HepG2 (cell line): ENCODE measurements around the gene AKIRIN1. TPM values are rescaled to one million over a fixed set of nuclear protein-coding genes. Genes with fewer than 3 reads are reported as not detected.

Source experiments
- ATAC-seq: fragments of 200-7000 bp; cut with Tn5 transposase; 3 replicates; pipeline ENCODE4 v1.9.1; 2020; ENCODE audit warnings: mild to moderate bottlenecking, moderate library complexity
- BruUV-seq: library from RNA; stranded (reverse); fragments of 400-500 nt; replicated peaks from 2 replicates; lab custom pipeline; 2021; lab: Mats Ljungman, UMichigan
- CTCF ChIA-PET: fragments of 300-600 bp; formaldehyde crosslinking; extraction: SDS; loops from one replicate; lab custom pipeline; 2021; ENCODE audit warnings: low total read pairs, inconsistent platforms, low intra/inter-chr PET ratio; lab: Yijun Ruan, JAX
- POLR2A ChIA-PET: fragments of 350-600 bp; sonication (Branson Sonifier 250); formaldehyde crosslinking; loops from one replicate; lab custom pipeline; 2020; ENCODE audit warnings: antibody characterized with exemption, inconsistent platforms; lab: Yijun Ruan, JAX
- DNase-seq: peaks from one replicate; pipeline ENCODE4 v3.0.0-alpha.2; 2015; ENCODE audit warnings: low spot score
- FAIRE-seq: peaks from 3 replicates; lab custom pipeline; 2011; peaks lifted over from hg19 to GRCh38; lab: Jason Lieb, UNC
- H2AFZ ChIP-seq: one replicate; pipeline ENCODE4 v1.6.1; 2011; ENCODE audit warnings: low read length, inconsistent platforms
- H3K27ac ChIP-seq: fragments of 300-600 bp; 3 replicates; pipeline ENCODE4 v1.8.0; 2011; ENCODE audit warnings: mixed run types, mild to moderate bottlenecking, mixed read lengths, low read length, inconsistent platforms; ENCODE audit not compliant: insufficient read depth; ENCODE audit errors: extremely low read length
- H3K27me3 ChIP-seq, 2 experiments: fragments of 200-600 bp in 1 of 2; 2 replicates in 1 of 2; 3 replicates in 1 of 2; pipeline versions ENCODE4 v1.6.0 to v1.8.0; 2011; ENCODE audit warnings: low read length in 2 of 2, mild to moderate bottlenecking in 2 of 2, moderate library complexity in 2 of 2, inconsistent platforms in 1 of 2; ENCODE audit not compliant: insufficient read depth in 2 of 2, control insufficient read depth in 1 of 2
- H3K36me3 ChIP-seq, 2 experiments: fragments of 200-600 bp in 1 of 2; replicated peaks in 1 of 2; 2 replicates in 1 of 2; 3 replicates in 1 of 2; pipeline versions ENCODE4 v1.5.1 to v1.8.0; 2011; ENCODE audit warnings: low read length in 2 of 2, inconsistent platforms in 1 of 2; ENCODE audit not compliant: insufficient read depth in 2 of 2, control insufficient read depth in 1 of 2
- H3K4me1 ChIP-seq: 2 replicates; pipeline ENCODE4 v1.5.1; 2012; ENCODE audit warnings: low read length, inconsistent platforms; ENCODE audit not compliant: insufficient read depth
- H3K4me2 ChIP-seq: 2 replicates; pipeline ENCODE4 v1.6.0; 2011; ENCODE audit warnings: low read depth, low read length, inconsistent platforms
- H3K4me3 ChIP-seq, 3 experiments: fragments of 200-600 bp in 1 of 3; sonication (generic), shearing (Covaris generic) in 1 of 3; replicated peaks in 1 of 3; 2 replicates each; pipeline ENCODE4 v1.5.1; 2011 to 2016; ENCODE audit warnings: low read length in 3 of 3, inconsistent platforms in 2 of 3, low read depth in 2 of 3, mild to moderate bottlenecking in 2 of 3, control low read depth in 1 of 3, mixed read lengths in 1 of 3; ENCODE audit not compliant: insufficient read depth in 1 of 3
- H3K79me2 ChIP-seq: one replicate; pipeline ENCODE4 v1.6.1; 2011; ENCODE audit warnings: low read length, inconsistent platforms; ENCODE audit not compliant: insufficient read depth
- H3K9ac ChIP-seq: 2 replicates; pipeline ENCODE4 v1.6.0; 2011; ENCODE audit warnings: mild to moderate bottlenecking, low read depth, low read length, inconsistent platforms; ENCODE audit not compliant: insufficient read depth
- H3K9me3 ChIP-seq: 2 replicates; pipeline ENCODE4 v1.5.1; 2012; ENCODE audit warnings: mild to moderate bottlenecking, low read length
- H4K20me1 ChIP-seq: 2 replicates; pipeline ENCODE4 v1.6.0; 2011; ENCODE audit warnings: inconsistent platforms, mild to moderate bottlenecking, low read length, moderate library complexity; ENCODE audit not compliant: insufficient read depth
- LCORL ChIP-seq, 2 experiments: fragments of 450-650 bp in 1 of 2; sonication (generic) in 1 of 2; formaldehyde crosslinking in 1 of 2; IDR thresholded peaks; 2 replicates each; pipeline versions ENCODE4 v1.5.0 to v1.6.1; 2017 to 2020; ENCODE audit warnings: antibody characterized with exemption in 1 of 2, missing genetic modification reagents in 1 of 2
- PHF8 ChIP-seq: sonication (generic); formaldehyde crosslinking; IDR thresholded peaks from 2 replicates; pipeline ENCODE4 v1.5.0; 2020; ENCODE audit warnings: missing genetic modification reagents
- SSRP1 ChIP-seq: IDR thresholded peaks from 2 replicates; pipeline ENCODE4 v1.6.1; 2016; ENCODE audit warnings: control low read depth
- THYN1 ChIP-seq: sonication (generic); formaldehyde crosslinking; IDR thresholded peaks from 2 replicates; pipeline ENCODE4 v1.8.1; 2023; ENCODE audit warnings: low read depth, mild to moderate bottlenecking, moderate library complexity, missing genetic modification reagents, borderline replicate concordance
- ZNF343 ChIP-seq: sonication (generic); formaldehyde crosslinking; IDR thresholded peaks from 2 replicates; pipeline ENCODE4 v1.4.0; 2020; ENCODE audit warnings: mild to moderate bottlenecking, missing genetic modification reagents
- ZNF382 ChIP-seq: sonication (generic); formaldehyde crosslinking; IDR thresholded peaks from 2 replicates; pipeline ENCODE4 v1.5.0; 2020; ENCODE audit warnings: missing genetic modification reagents, mild to moderate bottlenecking, borderline replicate concordance
- ZNF737 ChIP-seq: sonication (generic); formaldehyde crosslinking; IDR thresholded peaks from 2 replicates; pipeline ENCODE4 v1.5.0; 2020; ENCODE audit warnings: missing genetic modification reagents, mild to moderate bottlenecking, borderline replicate concordance
- WGBS: methylation state at CpG from one replicate; pipeline ENCODE4 v1.1.6; 2017; ENCODE audit warnings: low lambda C conversion rate; 5-methylcytosine and 5-hydroxymethylcytosine counted together
- in situ Hi-C: cut with HindIII; loops from 2 replicates; pipeline ENCODE4 v1.10.0; 2017; ENCODE audit warnings: low pct_unique_long_range_greater_than_20kb; ENCODE audit not compliant: extremely low pct_ligation_motif_present
- intact Hi-C: fragments of 100-400 bp; cut with micrococcal nuclease; formaldehyde crosslinking; loops from one replicate; pipeline ENCODE4 v1.10.0; 2022; ENCODE audit not compliant: unreplicated experiment
- polyA plus RNA-seq, 8 experiments: library from polyadenylated mRNA; depleted of rRNA in 3 of 8; stranded (reverse) in 7 of 8; unstranded in 1 of 8; fragments of >200 nt; fragmentation: Illumina TruSeq in 4 of 8; extraction: Trizol in 4 of 8; gene quantifications; 2 replicates each; pipeline versions ENCODE4 v1.2.1 to v1.2.3, GENCODE V29; 2011 to 2016; ENCODE audit warnings: low read depth in 4 of 8, missing spikeins in 1 of 8, mixed read lengths in 1 of 8; ENCODE audit not compliant: insufficient read depth in 1 of 8
- total RNA-seq, 5 experiments: library from RNA; depleted of rRNA; stranded (reverse); fragments of >200 nt; fragmentation: Illumina TruSeq; extraction: Trizol; gene quantifications; 2 replicates each; pipeline ENCODE4 v1.2.3, GENCODE V29; 2016; ENCODE audit warnings: low read depth in 1 of 5
- TF ChIP-seq, protein P1 (sequence below): IDR thresholded peaks from 2 replicates; pipeline ENCODE4 v1.6.1; 2016; ENCODE audit warnings: missing compliant biosample characterization, missing genetic modification reagents, borderline replicate concordance
- TF ChIP-seq, protein P2 (sequence below): sonication (generic); formaldehyde crosslinking; IDR thresholded peaks from 2 replicates; pipeline ENCODE4 v1.4.0; 2020; ENCODE audit warnings: missing genetic modification reagents, borderline replicate concordance
- TF ChIP-seq, protein P3 (sequence below): sonication (generic); formaldehyde crosslinking; IDR thresholded peaks from 2 replicates; pipeline ENCODE4 v1.5.0; 2020; ENCODE audit warnings: mild to moderate bottlenecking, missing genetic modification reagents
- TF ChIP-seq, protein P4 (sequence below): sonication (generic); formaldehyde crosslinking; IDR thresholded peaks from 2 replicates; pipeline ENCODE4 v1.8.0; 2022; ENCODE audit warnings: missing genetic modification reagents, mild to moderate bottlenecking, borderline replicate concordance

AKIRIN1 gene
- total and polyA plus RNA-seq, 2 of the 13 experiments (the other 11 are each of a cell fraction or from before 2014, with no cell fraction given), result 123 to 157 TPM

DNA sequence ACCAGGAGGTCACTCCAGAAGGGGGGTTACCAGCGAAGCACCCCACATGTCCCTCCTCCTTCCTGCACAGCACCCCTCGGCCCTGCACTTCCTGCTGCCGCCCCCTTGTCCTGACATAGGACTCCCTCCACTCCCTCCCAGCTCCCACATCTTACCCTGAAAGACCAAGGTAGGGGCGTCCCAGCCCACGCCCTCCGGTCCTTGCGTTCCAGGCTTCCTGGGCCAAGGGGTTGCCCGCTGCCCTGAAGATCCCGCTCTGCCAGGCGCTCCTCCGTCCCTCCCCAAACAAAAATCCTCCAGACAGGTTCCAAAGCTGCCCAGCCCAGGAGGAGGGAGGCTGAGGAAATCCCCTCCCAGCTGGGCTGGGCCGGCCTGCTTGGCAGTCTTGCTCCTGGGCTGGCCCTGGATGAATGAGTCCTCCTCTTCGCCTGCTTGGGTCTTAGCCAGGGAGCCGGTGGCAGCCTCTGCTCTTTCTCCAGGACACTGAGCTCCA is 49.5 kb upstream of the AKIRIN1 start, which contains the start of gene RHBDL2:
TSS of gene RHBDL2 (minus strand) at position 304 of the 493 bp plus-strand sequence. CDS start 22,618 bp downstream, outside the sequence.
- POLR2A ChIA-PET, result interaction anchor here (1.1 kb wide), 1 partner anchor 84 kb away, joined by 3 read pairs; the partner anchor contains the start of gene NDUFS5
- WGBS, result under 1% methylated on average over 12 of the region's 14 CpGs
- peak within 1 kb of the TSS; percentile 76 for H3K9ac ChIP-seq
- peak within 1 kb of the TSS; percentile 72 for H3K27ac ChIP-seq
- H2AFZ ChIP-seq, result peak within 1 kb of the TSS; percentile 61
- no TSS peak for BruUV-seq
- peak within 1 kb of the TSS; percentile 83 for H3K4me2 ChIP-seq
- FAIRE-seq (no peak), DNase-seq (no peak), ATAC-seq (peak; percentile 63)
- H3K27me3 ChIP-seq, result no peaks in the 10 kb centered on the region; a peak in 1 of 5 replicates
- no peaks in the 10 kb centered on the region for H3K36me3 ChIP-seq
- intact Hi-C loops, result loop anchor here (2.0 kb wide), 2 partner anchors 27 to 85 kb away; partner anchors contain the start of gene NDUFS5
- H4K20me1 ChIP-seq, result no peaks in the 10 kb centered on the region
- H3K79me2 ChIP-seq, result peaks cover 2% of the 10 kb centered on the region
- in situ Hi-C loops, result no loop called here
- peaks cover 80% of the 10 kb centered on the region for H3K4me1 ChIP-seq
- H3K4me3 ChIP-seq, result peak within 1 kb of the TSS; percentile 56 to 81 (median 75)
- no peaks in the 10 kb centered on the region for H3K9me3 ChIP-seq
- CTCF ChIA-PET, result no interaction called here
- TF ChIP-seq ZNF343 (CRISPR knock-in tag), result no peak
- no peak for TF ChIP-seq ZNF382 (CRISPR knock-in tag)
- TF ChIP-seq, protein P1, sequence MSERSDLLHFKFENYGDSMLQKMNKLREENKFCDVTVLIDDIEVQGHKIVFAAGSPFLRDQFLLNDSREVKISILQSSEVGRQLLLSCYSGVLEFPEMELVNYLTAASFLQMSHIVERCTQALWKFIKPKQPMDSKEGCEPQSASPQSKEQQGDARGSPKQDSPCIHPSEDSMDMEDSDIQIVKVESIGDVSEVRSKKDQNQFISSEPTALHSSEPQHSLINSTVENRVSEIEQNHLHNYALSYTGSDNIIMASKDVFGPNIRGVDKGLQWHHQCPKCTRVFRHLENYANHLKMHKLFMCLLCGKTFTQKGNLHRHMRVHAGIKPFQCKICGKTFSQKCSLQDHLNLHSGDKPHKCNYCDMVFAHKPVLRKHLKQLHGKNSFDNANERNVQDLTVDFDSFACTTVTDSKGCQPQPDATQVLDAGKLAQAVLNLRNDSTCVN (CRISPR knock-in tag), result no peak
- TF ChIP-seq, protein P2, sequence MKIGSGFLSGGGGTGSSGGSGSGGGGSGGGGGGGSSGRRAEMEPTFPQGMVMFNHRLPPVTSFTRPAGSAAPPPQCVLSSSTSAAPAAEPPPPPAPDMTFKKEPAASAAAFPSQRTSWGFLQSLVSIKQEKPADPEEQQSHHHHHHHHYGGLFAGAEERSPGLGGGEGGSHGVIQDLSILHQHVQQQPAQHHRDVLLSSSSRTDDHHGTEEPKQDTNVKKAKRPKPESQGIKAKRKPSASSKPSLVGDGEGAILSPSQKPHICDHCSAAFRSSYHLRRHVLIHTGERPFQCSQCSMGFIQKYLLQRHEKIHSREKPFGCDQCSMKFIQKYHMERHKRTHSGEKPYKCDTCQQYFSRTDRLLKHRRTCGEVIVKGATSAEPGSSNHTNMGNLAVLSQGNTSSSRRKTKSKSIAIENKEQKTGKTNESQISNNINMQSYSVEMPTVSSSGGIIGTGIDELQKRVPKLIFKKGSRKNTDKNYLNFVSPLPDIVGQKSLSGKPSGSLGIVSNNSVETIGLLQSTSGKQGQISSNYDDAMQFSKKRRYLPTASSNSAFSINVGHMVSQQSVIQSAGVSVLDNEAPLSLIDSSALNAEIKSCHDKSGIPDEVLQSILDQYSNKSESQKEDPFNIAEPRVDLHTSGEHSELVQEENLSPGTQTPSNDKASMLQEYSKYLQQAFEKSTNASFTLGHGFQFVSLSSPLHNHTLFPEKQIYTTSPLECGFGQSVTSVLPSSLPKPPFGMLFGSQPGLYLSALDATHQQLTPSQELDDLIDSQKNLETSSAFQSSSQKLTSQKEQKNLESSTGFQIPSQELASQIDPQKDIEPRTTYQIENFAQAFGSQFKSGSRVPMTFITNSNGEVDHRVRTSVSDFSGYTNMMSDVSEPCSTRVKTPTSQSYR (CRISPR knock-in tag), result no peak
- TF ChIP-seq LCORL (IDR thresholded peaks at IDR 0.05), result no peak
- TF ChIP-seq LCORL (CRISPR knock-in tag; IDR thresholded peaks at IDR 0.05), result no peak; the same call in 1 of the 2 replicates
- TF ChIP-seq, protein P3, sequence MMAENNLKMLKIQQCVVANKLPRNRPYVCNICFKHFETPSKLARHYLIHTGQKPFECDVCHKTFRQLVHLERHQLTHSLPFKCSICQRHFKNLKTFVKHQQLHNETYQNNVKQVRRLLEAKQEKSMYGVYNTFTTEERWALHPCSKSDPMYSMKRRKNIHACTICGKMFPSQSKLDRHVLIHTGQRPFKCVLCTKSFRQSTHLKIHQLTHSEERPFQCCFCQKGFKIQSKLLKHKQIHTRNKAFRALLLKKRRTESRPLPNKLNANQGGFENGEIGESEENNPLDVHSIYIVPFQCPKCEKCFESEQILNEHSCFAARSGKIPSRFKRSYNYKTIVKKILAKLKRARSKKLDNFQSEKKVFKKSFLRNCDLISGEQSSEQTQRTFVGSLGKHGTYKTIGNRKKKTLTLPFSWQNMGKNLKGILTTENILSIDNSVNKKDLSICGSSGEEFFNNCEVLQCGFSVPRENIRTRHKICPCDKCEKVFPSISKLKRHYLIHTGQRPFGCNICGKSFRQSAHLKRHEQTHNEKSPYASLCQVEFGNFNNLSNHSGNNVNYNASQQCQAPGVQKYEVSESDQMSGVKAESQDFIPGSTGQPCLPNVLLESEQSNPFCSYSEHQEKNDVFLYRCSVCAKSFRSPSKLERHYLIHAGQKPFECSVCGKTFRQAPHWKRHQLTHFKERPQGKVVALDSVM (CRISPR knock-in tag), result no peak
- TF ChIP-seq ZNF737 (CRISPR knock-in tag), result no peak
- no peak for TF ChIP-seq THYN1 (CRISPR knock-in tag)
- TF ChIP-seq, protein P4, sequence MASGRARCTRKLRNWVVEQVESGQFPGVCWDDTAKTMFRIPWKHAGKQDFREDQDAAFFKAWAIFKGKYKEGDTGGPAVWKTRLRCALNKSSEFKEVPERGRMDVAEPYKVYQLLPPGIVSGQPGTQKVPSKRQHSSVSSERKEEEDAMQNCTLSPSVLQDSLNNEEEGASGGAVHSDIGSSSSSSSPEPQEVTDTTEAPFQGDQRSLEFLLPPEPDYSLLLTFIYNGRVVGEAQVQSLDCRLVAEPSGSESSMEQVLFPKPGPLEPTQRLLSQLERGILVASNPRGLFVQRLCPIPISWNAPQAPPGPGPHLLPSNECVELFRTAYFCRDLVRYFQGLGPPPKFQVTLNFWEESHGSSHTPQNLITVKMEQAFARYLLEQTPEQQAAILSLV (CRISPR knock-in tag), result peak; percentile 78; the same call in 1 of the 2 replicates
- no peak for TF ChIP-seq SSRP1 (CRISPR knock-in tag)
- TF ChIP-seq PHF8 (CRISPR knock-in tag), result peak; percentile 51; the same call in 1 of the 2 replicates
